MM.1S (cell line): ENCODE data around the gene HPS4.

Source experiments
- EZH2phosphoT487 ChIP-seq: fragments of 300-600 bp; sonication (generic); IDR thresholded peaks from 2 replicates; pipeline ENCODE4 v1.6.1; 2018; ENCODE audit warnings: antibody characterized with exemption, low read length
- TF ChIP-seq, protein P1 (sequence below): fragments of 300-600 bp; sonication (generic); IDR thresholded peaks from 2 replicates; pipeline ENCODE4 v1.5.1; 2016; ENCODE audit warnings: antibody characterized with exemption, low read length, mixed read lengths

DNA sequence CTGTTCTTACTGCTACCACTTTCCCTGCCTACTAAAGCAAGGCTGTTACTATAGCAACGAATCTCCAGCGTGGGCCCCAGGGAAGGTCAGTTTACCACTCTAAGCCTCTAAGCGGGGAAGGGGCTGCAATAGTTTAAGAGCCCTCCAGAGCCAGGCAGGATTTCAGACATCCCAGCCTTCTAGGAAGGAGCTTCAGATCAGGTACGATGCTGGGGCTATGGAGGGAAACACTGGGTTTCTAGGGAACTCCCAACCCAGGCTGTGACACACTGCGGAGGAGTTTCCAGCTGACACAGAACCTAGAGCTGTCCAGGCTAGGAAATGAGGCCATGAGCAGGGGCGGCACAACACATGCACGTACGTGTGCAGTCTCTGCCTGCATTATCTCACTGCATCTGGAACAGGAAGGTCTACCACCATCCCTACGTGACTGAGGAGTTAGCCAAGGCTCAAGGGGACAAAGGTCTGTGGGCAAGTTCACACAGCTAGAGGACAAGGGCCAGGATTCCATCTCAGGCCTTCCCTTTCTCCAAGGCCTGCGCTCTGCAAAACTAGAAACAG, 20.4 kb downstream of the HPS4 start:
- TF ChIP-seq, protein P1, sequence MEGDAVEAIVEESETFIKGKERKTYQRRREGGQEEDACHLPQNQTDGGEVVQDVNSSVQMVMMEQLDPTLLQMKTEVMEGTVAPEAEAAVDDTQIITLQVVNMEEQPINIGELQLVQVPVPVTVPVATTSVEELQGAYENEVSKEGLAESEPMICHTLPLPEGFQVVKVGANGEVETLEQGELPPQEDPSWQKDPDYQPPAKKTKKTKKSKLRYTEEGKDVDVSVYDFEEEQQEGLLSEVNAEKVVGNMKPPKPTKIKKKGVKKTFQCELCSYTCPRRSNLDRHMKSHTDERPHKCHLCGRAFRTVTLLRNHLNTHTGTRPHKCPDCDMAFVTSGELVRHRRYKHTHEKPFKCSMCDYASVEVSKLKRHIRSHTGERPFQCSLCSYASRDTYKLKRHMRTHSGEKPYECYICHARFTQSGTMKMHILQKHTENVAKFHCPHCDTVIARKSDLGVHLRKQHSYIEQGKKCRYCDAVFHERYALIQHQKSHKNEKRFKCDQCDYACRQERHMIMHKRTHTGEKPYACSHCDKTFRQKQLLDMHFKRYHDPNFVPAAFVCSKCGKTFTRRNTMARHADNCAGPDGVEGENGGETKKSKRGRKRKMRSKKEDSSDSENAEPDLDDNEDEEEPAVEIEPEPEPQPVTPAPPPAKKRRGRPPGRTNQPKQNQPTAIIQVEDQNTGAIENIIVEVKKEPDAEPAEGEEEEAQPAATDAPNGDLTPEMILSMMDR: no peak
- TF ChIP-seq EZH2phosphoT487: no peak
